ENCODE data around the gene KLHL6.

Gene KLHL6

DNA sequence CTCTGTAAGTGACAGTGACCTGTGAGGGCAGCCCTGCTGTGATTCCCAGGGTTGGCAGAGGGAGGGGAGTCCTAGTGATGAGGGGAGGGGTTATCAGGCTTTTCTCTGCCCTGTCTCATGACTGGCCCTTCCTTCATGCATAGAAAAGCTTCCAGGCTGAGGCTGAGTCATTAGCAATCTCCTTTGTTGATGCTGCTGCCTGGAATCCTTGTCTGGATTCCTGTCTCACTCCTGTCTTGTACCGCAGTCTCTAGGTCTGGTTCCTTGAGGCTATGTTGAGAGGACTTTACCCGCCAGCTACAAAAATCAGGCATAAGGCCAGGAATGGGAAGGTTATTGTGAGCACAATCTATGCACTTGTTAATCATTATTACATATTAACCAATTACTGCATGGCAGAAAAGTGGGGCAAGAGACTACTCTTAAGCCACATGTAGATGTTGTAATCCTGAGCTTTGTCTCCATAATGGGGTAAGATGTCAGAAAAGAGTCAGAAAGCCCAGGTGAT, 7.2 kb downstream of the KLHL6 start:
- TF ChIP-seq GATA3 (IDR thresholded peaks at IDR 0.05; ENCODE audit: low read depth, low read length) (no peak), GATA2 (IDR thresholded peaks at IDR 0.05; ENCODE audit: low read depth, low read length) (no peak)

DNA sequence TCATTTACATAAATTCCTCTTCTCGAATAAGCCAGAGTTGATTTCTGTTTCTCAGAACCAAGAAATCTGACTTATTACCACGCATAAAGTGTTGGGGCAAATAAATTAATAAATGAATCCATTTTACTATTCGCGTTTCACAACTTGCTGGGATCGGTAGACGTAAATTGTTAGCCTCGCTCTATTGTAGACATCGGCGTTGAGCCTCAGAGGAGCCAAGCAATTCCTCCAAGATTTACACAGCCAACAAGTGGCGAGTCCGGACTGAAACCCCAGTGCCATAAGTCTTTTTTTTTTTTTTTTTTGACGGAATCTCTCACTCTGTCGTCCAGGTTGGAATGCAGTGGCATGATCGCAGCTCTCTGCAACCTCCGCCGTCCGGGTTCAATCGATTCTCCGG, 8.9 kb downstream of the KLHL6 start:
- TF ChIP-seq GATA3 (IDR thresholded peaks at IDR 0.05; ENCODE audit: low read depth, low read length) (no peak), GATA2 (IDR thresholded peaks at IDR 0.05; ENCODE audit: low read depth, low read length) (no peak)

- TF ChIP-seq GATA2 (IDR thresholded peaks at IDR 0.05; ENCODE audit: low read depth, low read length) (no peak), GATA3 (IDR thresholded peaks at IDR 0.05; ENCODE audit: low read depth, low read length) (no peak)
These were observed 9.8 kb downstream of the KLHL6 start for GRCh38 chr3:183545708-183546107.

DNA sequence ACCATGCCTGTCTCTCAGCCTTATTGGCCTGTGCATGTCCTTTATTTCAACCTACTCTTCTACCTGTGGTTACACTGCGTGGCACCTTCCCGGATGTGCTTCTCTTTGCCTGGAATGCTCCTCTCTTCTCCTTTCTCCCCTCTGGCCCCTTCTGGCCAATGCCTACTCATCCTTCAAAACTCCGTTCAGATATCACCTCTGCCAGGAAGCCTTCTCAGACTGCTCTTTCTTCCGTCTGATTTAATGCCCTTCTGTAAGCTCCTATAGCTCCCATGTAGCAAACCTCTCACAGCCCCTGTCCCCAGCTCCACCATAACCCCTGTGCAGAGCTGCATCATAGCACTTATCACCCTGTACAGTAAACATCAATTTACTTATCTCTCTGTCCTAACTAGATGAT, 13.2 kb downstream of the KLHL6 start:
- TF ChIP-seq GATA2 (IDR thresholded peaks at IDR 0.05; ENCODE audit: low read depth, low read length) (no peak; the same call in 1 of the 2 replicates), GATA3 (IDR thresholded peaks at IDR 0.05; ENCODE audit: low read depth, low read length) (no peak)

GRCh38 chr3:183541738-183542137, 13.8 kb downstream of the KLHL6 start:
- TF ChIP-seq GATA2 (IDR thresholded peaks at IDR 0.05; ENCODE audit: low read depth, low read length) (no peak), GATA3 (IDR thresholded peaks at IDR 0.05; ENCODE audit: low read depth, low read length) (no peak)

DNA sequence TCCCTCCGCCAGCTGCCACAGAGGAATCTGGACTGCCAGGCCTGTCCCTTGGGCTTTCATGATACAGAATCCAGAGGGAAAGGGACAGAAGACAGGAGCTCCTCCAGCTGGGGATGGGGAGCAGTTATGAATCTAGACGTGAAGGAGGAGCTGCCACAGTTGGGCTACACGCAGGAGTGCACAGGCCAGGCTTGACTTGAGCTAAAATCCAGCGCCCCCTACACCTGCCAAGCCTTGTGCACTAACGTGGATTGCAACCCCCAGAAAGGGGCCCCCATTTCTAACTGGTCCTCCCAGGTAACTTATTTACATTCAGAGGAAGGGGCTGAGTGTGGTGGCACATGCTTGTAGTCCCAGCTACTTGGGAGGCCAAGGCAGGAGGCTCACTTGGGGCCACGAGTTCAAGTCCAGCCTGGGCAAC, 14.3 kb downstream of the KLHL6 start:
- TF ChIP-seq GATA3 (IDR thresholded peaks at IDR 0.05; ENCODE audit: low read depth, low read length): no peak
- TF ChIP-seq GATA2 (IDR thresholded peaks at IDR 0.05; ENCODE audit: low read depth, low read length): no peak

DNA sequence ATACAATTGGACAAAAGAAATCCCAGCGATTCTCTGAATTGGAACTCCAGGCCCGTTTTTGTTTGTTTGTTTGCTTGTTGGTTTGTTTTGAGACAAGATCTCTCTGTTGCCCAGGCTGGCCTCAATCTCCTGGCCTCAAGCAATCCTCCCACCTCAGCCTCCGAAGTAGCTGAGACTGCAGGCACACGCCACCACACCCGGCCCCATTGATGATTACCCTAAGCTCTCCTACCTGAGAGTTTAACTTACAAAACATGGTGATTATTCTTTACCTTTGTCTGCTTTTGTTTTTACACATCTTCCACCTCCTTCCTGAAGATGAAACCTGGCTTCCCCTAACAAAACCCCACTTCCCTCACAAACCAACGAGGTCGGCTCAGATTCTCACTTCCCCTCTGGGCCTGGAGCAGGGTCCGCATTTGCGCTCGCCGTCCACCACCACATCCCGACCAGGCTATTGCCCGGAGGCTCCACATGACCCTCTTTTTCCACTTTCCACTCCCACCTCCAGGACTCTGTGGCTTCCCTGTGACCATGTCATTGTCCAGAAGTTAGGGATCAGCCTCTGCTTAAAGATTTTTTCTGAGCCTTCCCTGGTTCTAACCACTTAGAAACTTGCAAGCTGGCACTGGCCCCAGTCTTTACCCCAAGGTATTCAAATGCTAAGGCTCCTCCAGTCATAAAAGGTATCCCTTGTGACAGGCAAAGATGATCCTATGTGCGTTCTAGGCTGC, 14.8 kb downstream of the KLHL6 start:
- TF ChIP-seq GATA2 (IDR thresholded peaks at IDR 0.05; ENCODE audit: low read depth, low read length) (no peak), GATA3 (IDR thresholded peaks at IDR 0.05; ENCODE audit: low read depth, low read length) (no peak)

DNA sequence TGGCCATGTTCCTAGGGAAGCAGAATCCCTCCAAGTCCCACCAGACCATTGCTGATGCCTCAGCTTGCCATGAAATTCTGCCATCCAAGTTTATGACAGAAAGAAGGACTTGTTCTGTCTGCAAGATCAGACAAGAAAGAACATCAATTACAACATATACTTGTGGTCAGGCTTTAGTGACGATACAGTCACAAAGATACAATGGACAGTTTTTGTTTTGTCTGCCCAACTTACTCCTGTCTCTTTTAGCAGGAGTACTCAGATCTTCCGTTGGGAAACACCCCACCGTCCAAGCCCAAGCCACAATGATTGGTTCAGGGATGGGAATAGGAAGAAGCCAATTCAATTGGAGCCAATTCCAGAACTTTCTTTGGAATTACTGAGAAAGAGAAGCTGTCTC, 15.7 kb downstream of the KLHL6 start:
- TF ChIP-seq GATA2 (IDR thresholded peaks at IDR 0.05; ENCODE audit: low read depth, low read length) (no peak), GATA3 (IDR thresholded peaks at IDR 0.05; ENCODE audit: low read depth, low read length) (no peak)

DNA sequence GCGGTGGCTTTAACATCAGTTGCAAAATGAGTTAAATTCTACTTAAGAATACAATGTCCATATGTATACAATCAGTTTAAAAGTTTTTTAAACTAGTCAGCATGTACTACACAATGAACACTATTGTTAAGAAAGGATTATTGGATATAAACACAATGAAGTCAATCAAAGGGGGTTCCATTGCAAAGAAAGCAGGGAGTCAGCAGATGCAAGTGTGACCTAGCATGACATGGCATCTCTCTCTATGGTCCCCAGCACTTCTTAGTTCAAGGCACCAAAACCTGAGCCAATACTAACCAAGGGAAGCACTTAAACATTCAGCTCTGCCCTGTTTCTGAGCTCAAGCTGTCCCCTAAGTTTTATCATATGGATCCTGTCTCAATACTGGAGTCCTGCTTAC, 17.0 kb downstream of the KLHL6 start:
- TF ChIP-seq GATA3 (IDR thresholded peaks at IDR 0.05; ENCODE audit: low read depth, low read length) (no peak), GATA2 (IDR thresholded peaks at IDR 0.05; ENCODE audit: low read depth, low read length) (no peak)

DNA sequence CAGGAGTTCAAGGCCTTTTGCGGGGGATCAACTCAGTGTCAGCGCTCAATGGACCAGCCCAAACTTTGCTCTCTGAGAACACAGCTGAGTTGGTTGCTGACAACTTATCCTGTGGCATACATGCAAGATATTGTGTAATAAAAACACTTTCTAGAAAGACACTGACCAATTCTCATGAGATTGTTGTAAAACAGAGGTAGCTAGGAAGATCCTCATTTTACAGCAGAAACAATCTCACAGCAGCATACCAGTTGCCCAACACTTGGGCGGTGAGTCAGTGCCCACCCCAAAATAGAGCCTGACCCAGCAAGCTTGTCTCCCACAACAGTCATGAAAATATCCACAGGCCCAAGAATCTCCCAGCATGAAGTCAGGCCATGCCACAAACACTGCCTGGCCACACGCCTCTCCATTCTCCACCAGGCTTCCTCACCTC, 18.2 kb downstream of the KLHL6 start:
- TF ChIP-seq GATA2 (IDR thresholded peaks at IDR 0.05; ENCODE audit: low read depth, low read length): no peak
- TF ChIP-seq GATA3 (IDR thresholded peaks at IDR 0.05; ENCODE audit: low read depth, low read length): no peak

- TF ChIP-seq GATA2 (IDR thresholded peaks at IDR 0.05; ENCODE audit: low read depth, low read length) (no peak), GATA3 (IDR thresholded peaks at IDR 0.05; ENCODE audit: low read depth, low read length) (no peak)
These were observed 19.1 kb downstream of the KLHL6 start for GRCh38 chr3:183536238-183536880.

GRCh38 chr3:183534249-183534648, 21.3 kb downstream of the KLHL6 start:
- TF ChIP-seq GATA2 (IDR thresholded peaks at IDR 0.05; ENCODE audit: low read depth, low read length) (no peak), GATA3 (IDR thresholded peaks at IDR 0.05; ENCODE audit: low read depth, low read length) (no peak)

GRCh38 chr3:183533412-183534132, 21.9 kb downstream of the KLHL6 start:
- TF ChIP-seq GATA2 (IDR thresholded peaks at IDR 0.05; ENCODE audit: low read depth, low read length): no peak
- TF ChIP-seq GATA3 (IDR thresholded peaks at IDR 0.05; ENCODE audit: low read depth, low read length): no peak

GRCh38 chr3:183532620-183533411, 22.7 kb downstream of the KLHL6 start:
- TF ChIP-seq GATA3 (IDR thresholded peaks at IDR 0.05; ENCODE audit: low read depth, low read length) (no peak), GATA2 (IDR thresholded peaks at IDR 0.05; ENCODE audit: low read depth, low read length) (no peak)

Data from SH-SY5Y (cell line).